ENCODE results near the gene OR2A42.
"Not testable (repeated sequence)": the region's sequence is repeated elsewhere in the genome, so short reads cannot be mapped to it uniquely, and the experiment has no call there.

OR2A42 gene

GRCh38 chr7:144219149-144219548 lies 20.3 kb downstream of the OR2A42 start:
- DNase-seq: not testable (repeated sequence)

DNA sequence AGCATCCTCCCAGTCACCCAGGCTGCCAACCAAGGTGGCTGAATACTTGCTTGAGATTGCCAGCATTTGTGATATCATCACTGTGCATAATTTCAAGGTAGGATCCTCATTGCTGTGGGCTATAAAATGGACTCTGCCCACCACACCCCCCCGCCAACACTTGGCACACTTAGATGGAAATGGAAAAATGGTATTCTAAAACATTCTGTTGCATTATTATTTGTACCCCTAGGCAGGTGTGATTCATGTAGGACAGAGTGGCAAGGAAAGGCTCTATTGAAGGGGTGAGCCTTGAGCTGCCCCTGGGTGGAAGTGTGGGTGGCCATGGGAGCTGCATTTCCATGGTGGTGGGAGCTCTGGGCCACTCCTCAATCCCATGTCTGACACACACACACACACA lies 20.8 kb downstream of the OR2A42 start:
- DNase-seq: not testable (repeated sequence)

DNA sequence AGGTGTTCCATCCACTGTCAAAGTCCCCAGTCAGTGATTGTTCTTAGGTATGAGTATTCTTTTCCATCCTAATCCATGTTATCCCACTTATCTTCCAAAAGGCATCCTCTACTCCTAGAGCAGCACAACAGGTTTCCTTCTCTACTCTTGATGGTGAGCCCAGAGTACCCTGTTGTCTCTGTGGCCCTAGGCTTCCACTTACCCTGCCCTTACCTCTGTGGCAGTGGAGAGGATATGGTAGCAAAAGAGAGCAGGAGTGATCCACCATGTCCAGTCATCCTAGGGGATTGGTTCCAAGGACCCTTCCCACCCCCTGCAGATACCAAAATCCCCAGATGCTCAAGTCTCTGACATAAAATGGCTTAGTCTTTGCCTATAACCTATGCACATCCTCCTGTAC lies 22.2 kb downstream of the OR2A42 start:
- DNase-seq: not testable (repeated sequence)

DNA sequence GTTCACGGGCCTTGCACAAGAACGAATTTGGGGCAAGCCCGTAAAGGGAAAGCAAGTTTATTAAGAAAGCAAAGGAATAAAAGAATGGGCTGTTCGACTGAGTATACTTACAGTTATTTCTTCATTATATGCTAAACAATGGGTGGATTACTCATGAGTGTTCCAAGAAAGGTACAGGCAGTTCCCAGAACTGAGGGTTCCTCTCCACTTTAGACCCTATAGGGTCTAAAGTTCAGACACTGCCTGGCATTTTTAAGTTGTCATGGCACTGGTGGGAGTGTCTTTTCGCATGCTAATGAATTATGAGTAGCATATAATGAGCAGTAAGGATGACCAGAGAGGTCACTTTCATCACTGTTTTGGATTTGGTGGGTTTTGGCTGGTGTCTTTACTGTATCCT lies 34.1 kb downstream of the OR2A42 start:
- DNase-seq: not testable (repeated sequence)

DNA sequence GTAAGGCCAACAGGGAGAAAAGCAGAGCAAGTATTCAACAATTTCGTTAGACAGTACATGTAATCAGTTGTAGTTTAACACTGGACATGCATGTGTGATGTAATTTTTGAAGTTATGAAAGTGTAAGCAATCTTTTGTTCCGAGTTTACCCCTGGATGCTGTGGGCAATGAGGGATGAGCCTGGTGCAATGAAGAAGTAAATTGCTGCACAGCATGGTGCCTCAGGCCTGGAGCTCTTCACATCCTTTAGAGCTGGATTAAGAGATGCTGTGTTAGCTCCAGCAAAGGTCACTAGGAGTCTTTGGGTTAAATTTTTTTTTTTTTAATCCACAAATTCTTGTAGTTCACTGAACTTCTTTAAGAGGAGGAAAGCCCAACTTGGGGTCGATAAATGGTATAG lies 36.3 kb downstream of the OR2A42 start:
- not testable (repeated sequence) for DNase-seq

- DNase-seq: not testable (repeated sequence)
Observed at GRCh38 chr7:144201978-144202377, 37.4 kb downstream of the OR2A42 start.

GRCh38 chr7:144198934-144199333 lies 40.5 kb downstream of the OR2A42 start:
- not testable (repeated sequence) for DNase-seq

DNA sequence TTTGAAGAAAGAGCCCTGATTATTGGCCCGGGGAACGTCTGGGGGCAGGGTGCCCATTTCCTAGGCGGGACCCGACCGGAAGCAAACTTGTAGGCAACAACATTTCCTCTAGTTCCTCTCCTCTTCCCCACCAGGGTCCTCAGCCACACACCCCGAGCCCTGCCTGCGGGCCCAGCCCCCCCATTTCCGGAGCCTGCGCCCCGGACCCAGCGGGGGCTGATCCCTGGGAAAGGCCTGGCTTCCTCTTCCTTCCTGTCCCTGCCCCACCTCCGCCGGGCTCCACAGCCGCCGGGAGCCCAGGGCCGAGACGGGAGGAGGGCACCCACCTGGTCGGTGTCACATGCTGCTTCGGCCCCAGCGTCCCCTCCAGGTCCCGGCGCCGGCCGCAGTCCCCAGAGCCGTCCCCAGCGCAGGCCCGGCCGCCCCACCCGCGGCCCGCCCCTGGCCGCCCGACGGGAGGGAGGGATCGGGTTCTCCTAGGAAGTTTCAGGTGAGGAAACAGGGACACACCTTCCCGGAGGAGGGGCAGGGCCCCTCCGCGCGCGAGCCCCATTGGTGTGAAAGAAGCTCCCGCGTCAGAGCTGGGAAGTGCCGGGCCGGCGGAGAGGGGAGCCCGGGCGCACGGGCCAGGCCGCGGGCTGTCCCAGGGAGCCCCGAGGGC lies 44.1 kb downstream of the OR2A42 start, which contains the start of gene ARHGEF35:
TSS of gene ARHGEF35 (minus strand) at position 622 of the 661 bp plus-strand sequence. CDS start 7,450 bp downstream, outside the sequence.
- not testable (repeated sequence) for DNase-seq

DNA sequence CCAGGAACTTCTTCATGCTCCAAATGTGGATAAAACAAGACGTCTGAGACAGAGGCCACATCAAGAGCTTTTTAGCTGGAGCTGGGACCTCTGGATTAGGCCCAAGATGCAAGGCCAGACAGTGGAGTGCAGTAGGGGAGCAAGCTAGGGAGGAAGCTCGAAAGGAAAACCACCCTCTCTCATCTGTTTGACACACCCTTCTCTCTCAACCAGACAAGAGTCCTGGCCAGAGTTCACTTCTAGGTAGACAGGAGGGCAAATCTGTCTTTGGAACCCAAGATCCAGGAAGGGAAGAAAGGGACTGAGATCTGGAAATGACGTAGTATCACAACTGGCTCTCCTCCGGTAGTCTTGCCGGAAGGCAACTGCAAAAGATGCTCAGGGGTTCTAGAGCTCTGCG lies 45.0 kb downstream of the OR2A42 start:
- not testable (repeated sequence) for DNase-seq

DNA sequence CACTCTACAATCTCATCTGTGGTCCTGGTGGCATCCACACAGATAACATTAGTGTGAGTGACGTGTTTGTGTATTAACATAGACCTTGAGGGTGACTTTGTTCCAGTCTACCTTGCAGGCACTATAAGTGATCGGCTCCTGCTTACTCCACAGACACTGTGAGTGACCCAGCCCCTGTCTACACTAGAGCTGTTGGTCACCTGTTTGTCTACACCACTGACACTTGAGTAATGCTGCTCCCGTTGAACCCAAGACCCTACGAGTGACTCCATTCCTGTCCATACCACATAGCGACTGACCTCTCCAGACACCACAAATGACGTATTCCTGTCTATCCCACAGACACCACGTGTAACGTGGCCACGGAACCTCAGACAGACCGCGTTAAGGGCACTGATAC lies 45.6 kb downstream of the OR2A42 start:
- DNase-seq: not testable (repeated sequence)

DNA sequence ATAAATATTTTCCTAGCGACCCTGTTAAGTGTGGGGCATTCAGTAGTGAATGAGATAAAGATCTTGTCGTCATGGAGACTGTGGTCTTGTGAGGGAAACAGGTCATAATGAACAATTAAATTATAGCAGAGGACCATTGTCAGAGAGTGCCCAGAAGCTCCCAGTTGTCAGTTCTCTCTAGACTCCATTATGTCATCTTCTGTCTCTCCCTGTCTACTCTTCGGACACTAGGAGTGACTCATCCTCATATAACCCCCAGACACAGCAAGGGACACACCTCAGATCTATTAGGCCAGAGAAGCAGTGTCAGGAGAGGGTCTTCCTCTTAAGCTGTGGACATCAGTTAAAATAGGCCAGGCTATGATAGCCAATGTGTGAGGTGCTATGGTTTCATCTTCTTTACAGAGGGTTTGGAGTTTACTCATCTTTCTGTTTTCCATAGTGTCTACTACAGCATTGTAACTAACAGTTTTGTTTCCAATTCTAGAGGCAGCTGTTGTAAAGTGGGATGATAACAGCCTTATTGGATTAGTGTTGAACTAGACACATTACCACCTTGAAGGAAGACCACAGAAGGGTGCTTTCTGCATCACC lies 50.7 kb downstream of the OR2A42 start:
- DNase-seq: not testable (repeated sequence)

GRCh38 chr7:144187848-144188247 lies 51.6 kb downstream of the OR2A42 start:
- not testable (repeated sequence) for DNase-seq

DNA sequence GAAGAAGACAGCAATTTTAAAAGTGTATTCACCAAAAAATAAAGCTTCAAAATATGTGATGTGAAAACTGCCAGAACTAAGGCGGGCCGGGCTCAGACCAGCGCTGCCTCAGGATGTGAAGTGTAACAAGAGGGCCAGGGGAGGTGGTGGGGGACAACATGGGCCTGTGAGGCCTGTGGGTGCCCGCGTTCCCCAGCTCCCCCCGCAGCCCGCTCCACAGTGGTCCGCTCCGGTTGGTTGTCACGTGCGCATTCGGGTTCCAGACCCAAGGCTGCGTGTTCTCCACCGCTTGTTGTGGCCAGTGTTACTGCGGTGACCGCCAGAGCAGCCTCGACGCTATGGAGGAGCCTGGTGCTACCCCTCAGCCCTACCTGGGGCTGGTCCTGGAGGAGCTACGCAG lies 56.2 kb downstream of the OR2A42 start, which contains the start of gene CTAGE4:
TSS of gene CTAGE4 (plus strand) at position 301 of the 400 bp plus-strand sequence. CDS start at position 339, 38 bp downstream.
- DNase-seq: not testable (repeated sequence)

GRCh38 chr7:144179165-144179479 lies 60.3 kb downstream of the OR2A42 start:
- not testable (repeated sequence) for DNase-seq

DNA sequence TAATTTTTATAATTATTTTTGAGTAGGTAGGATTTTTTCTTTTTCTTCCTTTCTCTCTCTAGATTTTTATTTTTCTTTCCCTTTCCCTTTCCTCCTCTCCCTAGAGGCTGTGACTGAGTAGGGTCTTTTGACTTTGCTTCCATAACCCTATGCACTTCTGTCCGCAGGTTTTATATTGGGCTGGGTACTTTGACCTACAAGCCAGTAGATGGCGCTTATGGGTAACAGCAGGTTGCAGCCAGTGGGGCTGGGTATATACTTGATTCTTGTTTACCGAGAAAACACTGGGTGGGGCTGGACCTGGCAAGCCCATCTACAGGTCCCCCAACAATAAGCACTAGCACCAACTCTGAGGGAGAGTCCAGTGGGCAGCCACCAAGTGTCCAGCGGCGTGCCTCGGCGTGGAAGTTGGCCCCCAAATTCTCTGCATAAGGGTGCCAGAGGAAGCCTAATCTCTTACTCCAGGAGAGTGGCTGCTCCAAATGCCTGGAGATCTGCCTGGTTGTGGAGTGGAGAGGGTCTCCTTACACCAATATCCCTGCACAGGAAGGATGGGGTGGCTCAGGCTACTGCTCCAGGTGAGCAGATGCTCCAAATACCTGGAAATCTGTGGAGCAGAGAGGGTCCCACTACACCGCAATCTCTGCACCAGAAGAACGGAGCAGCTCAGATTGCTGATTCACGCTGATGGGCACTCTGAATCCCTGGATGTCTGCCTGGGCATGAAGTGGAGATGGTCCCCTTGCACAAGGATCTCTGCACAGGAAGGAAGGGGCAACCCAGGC lies 60.8 kb downstream of the OR2A42 start:
- DNase-seq: peak; percentile 10
